NCI-H446 (cell line): ENCODE measurements around the gene IFIT3.
A peak's percentile ranks its signal among the peaks of the same experiment; 100 is the strongest.
"Not testable (repeated sequence)": the region's sequence is repeated elsewhere in the genome, so short reads cannot be mapped to it uniquely, and the experiment has no call there.

Source experiments
- DNase-seq, 2 experiments: peaks; one replicate each; lab custom pipeline; 2025; lab: John Stamatoyannopoulos, UW

The IFIT3 gene

GRCh38 chr10:89337484-89337883 lies 9.7 kb downstream of the IFIT3 start:
- no peak for DNase-seq

- no peak for DNase-seq
Observed at GRCh38 chr10:89338713-89339112, 10.9 kb downstream of the IFIT3 start.

- no peak for DNase-seq
Observed at GRCh38 chr10:89339875-89340274, 12.1 kb downstream of the IFIT3 start.

- no peak for DNase-seq
Observed at GRCh38 chr10:89341649-89342048, 13.9 kb downstream of the IFIT3 start.

- peak in 1 of 2 experiments; percentile 2 for DNase-seq
Observed at GRCh38 chr10:89342206-89342958, 14.6 kb downstream of the IFIT3 start.

- DNase-seq: no peak
Observed at GRCh38 chr10:89343089-89343767, 15.4 kb downstream of the IFIT3 start.

GRCh38 chr10:89344156-89344555 lies 16.4 kb downstream of the IFIT3 start:
- DNase-seq: no peak

GRCh38 chr10:89345367-89346000 lies 17.7 kb downstream of the IFIT3 start:
- no peak for DNase-seq

- DNase-seq: no peak
Observed at GRCh38 chr10:89346405-89347254, 18.8 kb downstream of the IFIT3 start.

- DNase-seq: no peak
Observed at GRCh38 chr10:89347701-89348457, 20.1 kb downstream of the IFIT3 start.

GRCh38 chr10:89348481-89348880 lies 20.7 kb downstream of the IFIT3 start:
- no peak for DNase-seq

- no peak for DNase-seq
Observed at GRCh38 chr10:89348975-89349374, 21.2 kb downstream of the IFIT3 start.

GRCh38 chr10:89350631-89351315 lies 23.0 kb downstream of the IFIT3 start:
- not testable (repeated sequence) for DNase-seq

GRCh38 chr10:89351412-89351779 lies 23.6 kb downstream of the IFIT3 start:
- no peak for DNase-seq

- no peak for DNase-seq
Observed at GRCh38 chr10:89351780-89352597, 24.2 kb downstream of the IFIT3 start.

GRCh38 chr10:89352802-89353201 lies 25.0 kb downstream of the IFIT3 start:
- DNase-seq: no peak

GRCh38 chr10:89355394-89355931 lies 27.7 kb downstream of the IFIT3 start:
- DNase-seq: no peak

GRCh38 chr10:89357096-89357495 lies 29.3 kb downstream of the IFIT3 start:
- DNase-seq: no peak

- no peak for DNase-seq
Observed at GRCh38 chr10:89357975-89358374, 30.2 kb downstream of the IFIT3 start.

GRCh38 chr10:89360157-89360556 lies 32.4 kb downstream of the IFIT3 start:
- no peak for DNase-seq
